ENCODE results near the gene PHF2.

DNA sequence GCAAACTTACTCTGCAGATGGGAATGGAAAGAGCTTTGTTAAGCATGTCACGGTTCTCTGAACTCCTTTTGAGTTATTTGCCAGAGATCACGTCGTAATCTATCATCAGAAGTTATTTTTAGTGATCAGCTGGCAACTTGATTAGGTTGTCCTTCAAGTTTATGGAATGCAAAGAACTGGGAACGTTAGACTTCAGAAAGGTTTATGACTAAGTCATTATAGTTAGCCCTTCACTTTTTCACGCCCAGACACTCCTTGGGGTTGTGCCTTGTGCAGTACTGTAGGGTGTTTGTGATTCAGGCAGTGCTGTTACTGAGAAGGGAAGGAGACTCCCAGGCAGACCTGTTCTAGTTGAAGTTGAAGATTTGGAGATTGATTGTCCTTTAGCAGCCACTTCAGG is 26.8 kb upstream of the PHF2 start:
- no peak for TF ChIP-seq CTBP1 (IDR thresholded peaks at IDR 0.05; ENCODE audit: borderline replicate concordance)
- no peak for TF ChIP-seq FOXA1 (IDR thresholded peaks at IDR 0.05)
- TF ChIP-seq BHLHE40 (IDR thresholded peaks at IDR 0.05; ENCODE audit: borderline replicate concordance), result no peak
- TF ChIP-seq SP1 (IDR thresholded peaks at IDR 0.05), result no peak
- no peak for TF ChIP-seq FOXM1 (IDR thresholded peaks at IDR 0.05; ENCODE audit: borderline replicate concordance)
- TF ChIP-seq L3MBTL2 (conservative IDR thresholded peaks at IDR 0.05), result no peak
- no peak for TF ChIP-seq LEF1 (IDR thresholded peaks at IDR 0.05; ENCODE audit: borderline replicate concordance)
- TF ChIP-seq SUZ12 (IDR thresholded peaks at IDR 0.05), result no peak
- TF ChIP-seq NFRKB (IDR thresholded peaks at IDR 0.05), result no peak
- TF ChIP-seq TARDBP (IDR thresholded peaks at IDR 0.05), result no peak
- no peak for TF ChIP-seq ZNF384 (IDR thresholded peaks at IDR 0.05)
- TF ChIP-seq HDGF (IDR thresholded peaks at IDR 0.05; ENCODE audit: borderline replicate concordance), result no peak
- no peak for TF ChIP-seq ELF4 (IDR thresholded peaks at IDR 0.05)

All from HEK293T (cell line).